ENCODE results near the gene CEP83. TPM values are rescaled to one million over a fixed set of nuclear protein-coding genes. Genes with fewer than 3 reads are reported as not detected.

Gene CEP83
- total RNA-seq, 1 donor from 2014 or later, result 13.4 TPM

- H3K27ac Mint-ChIP-seq (ENCODE audit: unreplicated experiment), result no peak overlapping the region
- H3K4me3 Mint-ChIP-seq (ENCODE audit: unreplicated experiment), result no peak overlapping the region
- TF ChIP-seq CTCF (IDR thresholded peaks at IDR 0.05; ENCODE audit: partially characterized antibody, unreplicated experiment), result no peak
- H3K27me3 Mint-ChIP-seq (ENCODE audit: unreplicated experiment), result peaks cover 2% of the 10 kb centered on the region
- H3K4me1 Mint-ChIP-seq (ENCODE audit: low read depth, unreplicated experiment), result no peaks in the 10 kb centered on the region
- no peak for DNase-seq
- no peaks in the 10 kb centered on the region for H3K9me3 Mint-ChIP-seq (ENCODE audit: unreplicated experiment)
- H3K36me3 Mint-ChIP-seq (ENCODE audit: unreplicated experiment), result no peaks in the 10 kb centered on the region
Observed at GRCh38 chr12:94336211-94336925, 123.3 kb downstream of the CEP83 start.

- Mint-ChIP-seq H3K27me3 (ENCODE audit: unreplicated experiment) (no peaks in the 10 kb centered on the region), H3K4me1 (ENCODE audit: low read depth, unreplicated experiment) (no peaks in the 10 kb centered on the region), H3K4me3 (ENCODE audit: unreplicated experiment) (no peak overlapping the region), H3K36me3 (ENCODE audit: unreplicated experiment) (no peaks in the 10 kb centered on the region), H3K9me3 (ENCODE audit: unreplicated experiment) (no peaks in the 10 kb centered on the region), H3K27ac (ENCODE audit: unreplicated experiment) (no peak overlapping the region)
- TF ChIP-seq CTCF (IDR thresholded peaks at IDR 0.05; ENCODE audit: partially characterized antibody, unreplicated experiment), result no peak
- DNase-seq, result no peak
Observed at GRCh38 chr12:94333396-94333795, 126.3 kb downstream of the CEP83 start.

- DNase-seq, result no peak
- Mint-ChIP-seq H3K36me3 (ENCODE audit: unreplicated experiment) (no peaks in the 10 kb centered on the region), H3K9me3 (ENCODE audit: unreplicated experiment) (no peaks in the 10 kb centered on the region), H3K4me1 (ENCODE audit: low read depth, unreplicated experiment) (no peaks in the 10 kb centered on the region), H3K27me3 (ENCODE audit: unreplicated experiment) (no peaks in the 10 kb centered on the region), H3K27ac (ENCODE audit: unreplicated experiment) (no peak overlapping the region), H3K4me3 (ENCODE audit: unreplicated experiment) (no peak overlapping the region)
- TF ChIP-seq CTCF (IDR thresholded peaks at IDR 0.05; ENCODE audit: partially characterized antibody, unreplicated experiment), result no peak
Observed at GRCh38 chr12:94329366-94329765, 130.3 kb downstream of the CEP83 start.

- no peak for TF ChIP-seq CTCF (IDR thresholded peaks at IDR 0.05; ENCODE audit: partially characterized antibody, unreplicated experiment)
- no peak for DNase-seq
- Mint-ChIP-seq H3K4me1 (ENCODE audit: low read depth, unreplicated experiment) (no peaks in the 10 kb centered on the region), H3K9me3 (ENCODE audit: unreplicated experiment) (no peaks in the 10 kb centered on the region), H3K27ac (ENCODE audit: unreplicated experiment) (no peak overlapping the region), H3K36me3 (ENCODE audit: unreplicated experiment) (peaks cover 5% of the 10 kb centered on the region), H3K27me3 (ENCODE audit: unreplicated experiment) (no peaks in the 10 kb centered on the region), H3K4me3 (ENCODE audit: unreplicated experiment) (no peak overlapping the region)
Observed at GRCh38 chr12:94327809-94328208, 131.9 kb downstream of the CEP83 start.

GRCh38 chr12:94326727-94327126, 132.9 kb downstream of the CEP83 start:
- no peak for TF ChIP-seq CTCF (IDR thresholded peaks at IDR 0.05; ENCODE audit: partially characterized antibody, unreplicated experiment)
- H3K9me3 Mint-ChIP-seq (ENCODE audit: unreplicated experiment), result no peaks in the 10 kb centered on the region
- H3K4me1 Mint-ChIP-seq (ENCODE audit: low read depth, unreplicated experiment), result no peaks in the 10 kb centered on the region
- no peak for DNase-seq
- H3K4me3 Mint-ChIP-seq (ENCODE audit: unreplicated experiment), result no peak overlapping the region
- H3K36me3 Mint-ChIP-seq (ENCODE audit: unreplicated experiment), result peaks cover 6% of the 10 kb centered on the region
- H3K27me3 Mint-ChIP-seq (ENCODE audit: unreplicated experiment), result no peaks in the 10 kb centered on the region
- H3K27ac Mint-ChIP-seq (ENCODE audit: unreplicated experiment), result no peak overlapping the region
